Stimulated activated CD4-positive, alpha-beta T cell treated with anti-CD3 and anti-CD28 coated beads, Interleukin-1b, Interleukin-23, amount 100 ng/mL, for 24 hours (primary cell): Measurements from ENCODE around the gene GSTK1.
"Not testable (repeated sequence)": the region's sequence is repeated elsewhere in the genome, so short reads cannot be mapped to it uniquely, and the experiment has no call there.

Experiments used
- DNase-seq, 4 experiments: peaks; one replicate each; pipeline ENCODE4 v3.0.0-alpha.2; 2020; ENCODE audit warnings: low read depth in 4 of 4, low spot score in 1 of 4

The GSTK1 gene

GRCh38 chr7:143238289-143238980 lies 24.8 kb upstream of the GSTK1 start:
- no peak for DNase-seq

- DNase-seq = no peak
Observed at GRCh38 chr7:143239813-143240212, 23.4 kb upstream of the GSTK1 start.

- peak; percentile 33 to 47 (median 40) for DNase-seq
Observed at GRCh38 chr7:143240291-143241168, 22.7 kb upstream of the GSTK1 start.

GRCh38 chr7:143242306-143242705 lies 20.9 kb upstream of the GSTK1 start:
- DNase-seq = no peak

GRCh38 chr7:143243111-143243510 lies 20.1 kb upstream of the GSTK1 start:
- no peak for DNase-seq

- DNase-seq = no peak
Observed at GRCh38 chr7:143243614-143244013, 19.6 kb upstream of the GSTK1 start.

- DNase-seq = no peak
Observed at GRCh38 chr7:143244321-143244720, 18.9 kb upstream of the GSTK1 start.

GRCh38 chr7:143245123-143245522 lies 18.1 kb upstream of the GSTK1 start:
- DNase-seq = no peak

- DNase-seq = no peak
Observed at GRCh38 chr7:143247372-143247771, 15.9 kb upstream of the GSTK1 start.

GRCh38 chr7:143248761-143249354 lies 14.4 kb upstream of the GSTK1 start:
- no peak for DNase-seq

- DNase-seq = no peak
Observed at GRCh38 chr7:143250199-143250598, 13.0 kb upstream of the GSTK1 start.

GRCh38 chr7:143250822-143251221 lies 12.4 kb upstream of the GSTK1 start:
- no peak for DNase-seq

GRCh38 chr7:143252006-143252405 lies 11.2 kb upstream of the GSTK1 start:
- no peak for DNase-seq

GRCh38 chr7:143255564-143255963 lies 7.7 kb upstream of the GSTK1 start:
- no peak for DNase-seq

GRCh38 chr7:143256325-143256724 lies 6.9 kb upstream of the GSTK1 start:
- DNase-seq = no peak

- no peak for DNase-seq
Observed at GRCh38 chr7:143256932-143257331, 6.3 kb upstream of the GSTK1 start.

- DNase-seq = no peak
Observed at GRCh38 chr7:143257501-143257900, 5.7 kb upstream of the GSTK1 start.

- no peak for DNase-seq
Observed at GRCh38 chr7:143258831-143259230, 4.4 kb upstream of the GSTK1 start.

GRCh38 chr7:143259765-143260164 lies 3.5 kb upstream of the GSTK1 start:
- DNase-seq = no peak

- no peak for DNase-seq
Observed at GRCh38 chr7:143261901-143262300, 1.3 kb upstream of the GSTK1 start.

GRCh38 chr7:143264196-143264568 lies 941 bp downstream of the GSTK1 start:
- DNase-seq = not testable (repeated sequence)
